Measurements from ENCODE around the gene CCDC178.

DNA sequence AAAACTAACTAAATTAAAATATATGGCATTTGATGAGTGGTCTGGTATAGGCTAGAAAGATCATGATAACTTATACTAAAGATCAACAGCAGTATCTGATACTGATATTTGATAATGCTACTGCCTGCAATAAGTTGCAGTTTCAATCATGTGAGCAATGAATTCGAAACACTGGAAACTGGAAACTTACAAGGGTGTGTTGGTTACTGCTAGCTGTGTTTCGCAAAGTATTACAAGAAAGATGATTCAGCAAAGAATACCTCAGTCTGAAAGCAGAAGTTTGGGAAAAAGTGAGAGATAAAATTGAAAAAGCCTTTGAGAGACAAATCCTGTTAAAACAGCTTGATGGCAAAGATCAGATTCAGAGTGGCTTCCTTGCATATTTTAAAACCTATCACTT is 294.5 kb downstream of the CCDC178 start:
- TF ChIP-seq, protein P1, sequence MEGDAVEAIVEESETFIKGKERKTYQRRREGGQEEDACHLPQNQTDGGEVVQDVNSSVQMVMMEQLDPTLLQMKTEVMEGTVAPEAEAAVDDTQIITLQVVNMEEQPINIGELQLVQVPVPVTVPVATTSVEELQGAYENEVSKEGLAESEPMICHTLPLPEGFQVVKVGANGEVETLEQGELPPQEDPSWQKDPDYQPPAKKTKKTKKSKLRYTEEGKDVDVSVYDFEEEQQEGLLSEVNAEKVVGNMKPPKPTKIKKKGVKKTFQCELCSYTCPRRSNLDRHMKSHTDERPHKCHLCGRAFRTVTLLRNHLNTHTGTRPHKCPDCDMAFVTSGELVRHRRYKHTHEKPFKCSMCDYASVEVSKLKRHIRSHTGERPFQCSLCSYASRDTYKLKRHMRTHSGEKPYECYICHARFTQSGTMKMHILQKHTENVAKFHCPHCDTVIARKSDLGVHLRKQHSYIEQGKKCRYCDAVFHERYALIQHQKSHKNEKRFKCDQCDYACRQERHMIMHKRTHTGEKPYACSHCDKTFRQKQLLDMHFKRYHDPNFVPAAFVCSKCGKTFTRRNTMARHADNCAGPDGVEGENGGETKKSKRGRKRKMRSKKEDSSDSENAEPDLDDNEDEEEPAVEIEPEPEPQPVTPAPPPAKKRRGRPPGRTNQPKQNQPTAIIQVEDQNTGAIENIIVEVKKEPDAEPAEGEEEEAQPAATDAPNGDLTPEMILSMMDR (IDR thresholded peaks at IDR 0.05; ENCODE audit: extremely low read depth in 1 of 2, insufficient read depth in 1 of 2, low read depth in 1 of 2, low read length in 2 of 2) = no peak
- no peak for TF ChIP-seq POLR2A (IDR thresholded peaks at IDR 0.05; ENCODE audit: low read depth, low read length)
